Skeletal muscle tissue (tissue), 4 donors: ENCODE results near the gene MAPKAP1. TPM values are rescaled to one million over a fixed set of nuclear protein-coding genes. Genes with fewer than 3 reads are reported as not detected.

ENCODE experiments used
- H3K27ac ChIP-seq: one replicate; pipeline ENCODE4 v1.7.0; 2013; ENCODE audit warnings: mild to moderate bottlenecking, low read depth, low read length, inconsistent platforms
- H3K27me3 ChIP-seq, 3 donors: one replicate each; pipeline ENCODE4 v1.7.0; 2013; ENCODE audit warnings: low read length in 3 of 3; ENCODE audit not compliant: control insufficient read depth in 3 of 3, insufficient read depth in 3 of 3
- H3K36me3 ChIP-seq, 3 donors: one replicate each; pipeline ENCODE4 v1.7.0; 2013; ENCODE audit warnings: low read length in 3 of 3; ENCODE audit not compliant: control insufficient read depth in 3 of 3, insufficient read depth in 3 of 3
- H3K4me1 ChIP-seq, 3 donors: one replicate each; pipeline ENCODE4 v1.7.0; 2013; ENCODE audit warnings: low read length in 3 of 3, mild to moderate bottlenecking in 3 of 3; ENCODE audit not compliant: control insufficient read depth in 3 of 3, insufficient read depth in 3 of 3
- H3K4me3 ChIP-seq, 3 donors: one replicate each; pipeline ENCODE4 v1.7.0; 2013; ENCODE audit warnings: low read length in 3 of 3
- H3K9ac ChIP-seq, 3 donors: one replicate each; pipeline ENCODE4 v1.7.0; 2013; ENCODE audit warnings: low read length in 3 of 3, mild to moderate bottlenecking in 3 of 3, moderate library complexity in 2 of 3, low read depth in 1 of 3
- H3K9me3 ChIP-seq, 3 donors: one replicate each; pipeline ENCODE4 v1.7.0; 2013; ENCODE audit warnings: low read length in 3 of 3; ENCODE audit not compliant: control insufficient read depth in 3 of 3
- total RNA-seq: library from RNA; depleted of rRNA; stranded (reverse); fragments of >200 nt; gene quantifications from one replicate; pipeline ENCODE4 v1.2.3, GENCODE V29; 2014
- donor health status: Osteomylitis.

Gene MAPKAP1
- total RNA-seq, 1 donor from 2014 or later, result 44.9 TPM

DNA sequence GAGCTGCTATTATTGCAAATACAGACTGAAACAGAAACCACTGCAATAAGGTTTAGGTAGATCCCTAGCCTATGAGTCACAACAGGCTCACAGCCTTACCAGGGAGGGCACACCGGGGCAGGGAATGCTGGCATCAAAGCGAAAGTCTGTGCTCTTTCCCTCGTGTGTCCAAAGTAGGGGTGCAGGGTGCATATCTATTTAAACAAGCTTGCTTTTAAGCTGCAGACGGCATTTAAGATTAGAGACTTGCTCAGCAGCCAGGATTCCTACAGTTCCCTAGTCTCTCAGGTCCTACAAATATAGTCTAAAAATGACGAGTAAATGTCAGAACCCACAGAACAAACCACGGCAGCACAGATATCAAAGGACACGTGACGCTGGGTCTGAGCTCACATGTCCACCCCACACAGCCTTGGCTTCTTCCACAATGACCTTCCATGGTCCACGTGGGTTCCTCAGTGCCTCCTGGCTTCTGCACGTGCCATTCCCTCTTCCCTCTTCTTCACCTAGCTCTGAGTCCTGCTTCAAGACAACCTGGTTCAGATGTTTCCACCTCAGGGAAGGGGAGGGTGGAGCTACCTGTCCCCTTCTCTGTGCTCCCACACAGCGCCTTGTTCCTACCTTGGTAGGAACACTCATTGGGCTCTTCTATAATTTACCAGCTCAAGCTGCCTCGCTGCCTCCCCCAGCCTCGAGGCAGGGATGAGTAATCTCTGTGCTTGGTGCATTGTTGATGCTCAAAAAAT is 193.2 kb downstream of the MAPKAP1 start:
- Histone ChIP-seq H3K9ac (peak overlapping the region in 2 of 3 donors; percentile 8 to 60), H3K4me3 (peak overlapping the region; percentile 33 to 63 (median 54)), H3K27me3 (no peaks in the 10 kb centered on the region), H3K27ac (no peak overlapping the region), H3K4me1 (peaks cover 15 to 32% (median 31%) of the 10 kb centered on the region in 3 donors), H3K9me3 (no peaks in the 10 kb centered on the region), H3K36me3 (no peaks in the 10 kb centered on the region)

DNA sequence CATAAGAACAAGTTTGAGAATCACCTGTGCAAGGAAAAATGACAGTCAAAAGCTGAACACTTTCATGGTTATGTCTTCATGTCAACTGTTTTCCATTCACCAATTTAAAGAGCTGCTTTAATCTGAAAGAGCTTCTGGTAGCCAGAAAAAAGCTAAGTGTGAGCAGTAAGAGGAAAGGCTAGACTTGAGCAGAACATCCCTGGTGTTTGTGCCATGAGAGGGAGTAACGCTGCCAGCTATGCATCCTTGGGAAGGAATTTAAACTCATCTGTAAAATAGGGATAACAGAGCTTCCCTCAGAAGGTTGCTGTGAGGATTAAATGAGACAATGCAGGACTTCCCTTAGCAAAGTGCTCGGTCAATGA is 193.7 kb downstream of the MAPKAP1 start:
- Histone ChIP-seq H3K4me3 (peak overlapping the region; percentile 33 to 63 (median 54)), H3K9ac (peak overlapping the region in 2 of 3 donors; percentile 8 to 60), H3K36me3 (no peaks in the 10 kb centered on the region), H3K4me1 (peaks cover 15 to 32% (median 31%) of the 10 kb centered on the region in 3 donors), H3K27ac (no peak overlapping the region), H3K27me3 (no peaks in the 10 kb centered on the region), H3K9me3 (no peaks in the 10 kb centered on the region)

DNA sequence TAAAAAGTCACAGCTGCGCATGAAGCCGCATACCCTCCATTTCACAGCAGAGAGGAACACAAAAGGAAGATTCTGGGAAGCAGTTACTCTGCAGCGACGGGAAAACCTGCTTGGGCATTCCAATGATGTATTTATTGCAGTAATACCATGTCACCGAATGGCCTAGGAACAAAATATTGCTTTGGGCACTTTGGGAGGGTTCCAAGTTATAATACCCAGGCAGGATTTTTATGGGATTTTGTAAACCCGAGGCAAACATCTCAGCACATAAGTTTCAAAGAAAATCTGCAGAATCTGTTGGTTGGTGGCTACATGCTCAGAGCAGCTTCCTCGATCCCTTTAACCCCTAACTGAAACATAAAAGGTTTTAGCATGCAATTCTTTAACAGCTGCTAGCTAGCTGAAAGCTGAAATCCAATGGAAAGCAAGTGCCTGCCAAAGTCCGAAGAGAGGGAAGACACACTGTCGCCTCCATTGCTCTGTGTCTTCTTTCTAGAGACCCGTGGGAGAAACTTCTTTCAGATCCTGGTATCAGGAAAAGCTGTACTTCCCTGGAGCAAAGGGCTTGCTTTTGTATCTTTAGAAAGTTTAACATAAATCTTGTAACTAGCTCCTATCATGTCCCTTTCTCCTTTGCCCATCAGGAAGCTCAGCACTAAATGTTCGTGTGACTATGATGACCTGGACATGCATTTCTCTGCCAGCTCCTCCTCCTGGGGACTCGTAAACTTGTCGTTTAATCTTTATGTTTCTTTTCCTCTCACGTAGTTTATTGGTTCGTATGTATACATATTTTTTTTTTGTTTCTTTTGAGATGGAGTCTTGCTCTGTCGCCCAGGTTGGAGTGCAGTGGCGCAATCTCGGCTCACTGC is 195.0 kb downstream of the MAPKAP1 start:
- Histone ChIP-seq H3K4me3 (no peak overlapping the region), H3K36me3 (peaks cover 0 to 3% (median 0%) of the 10 kb centered on the region in 3 donors), H3K4me1 (peaks cover 15 to 32% (median 31%) of the 10 kb centered on the region in 3 donors), H3K27ac (no peak overlapping the region), H3K27me3 (no peaks in the 10 kb centered on the region), H3K9me3 (no peaks in the 10 kb centered on the region), H3K9ac (peak overlapping the region in 1 of 3 donors; percentile 10)

DNA sequence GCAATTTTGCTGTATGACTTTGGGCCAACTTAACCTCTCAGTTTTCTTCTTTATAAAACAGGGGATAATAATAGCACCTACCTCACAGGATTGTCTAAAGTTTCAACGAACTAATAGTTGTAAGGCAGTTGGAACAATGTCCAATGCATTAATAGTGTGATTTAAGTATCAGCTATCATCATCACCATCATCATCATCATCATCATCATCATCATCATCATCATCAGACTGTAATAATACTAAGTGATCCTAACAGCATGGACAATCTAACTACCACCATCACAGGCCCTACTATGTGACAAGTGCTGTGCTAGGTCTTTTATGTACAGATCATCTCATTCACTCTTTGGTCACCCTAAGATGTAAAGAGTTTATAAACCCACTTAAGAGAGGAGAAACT is 196.0 kb downstream of the MAPKAP1 start:
- H3K27ac ChIP-seq, result no peak overlapping the region
- H3K27me3 ChIP-seq, result no peaks in the 10 kb centered on the region
- no peak overlapping the region for H3K9ac ChIP-seq
- peaks cover 0 to 3% (median 0%) of the 10 kb centered on the region in 3 donors for H3K36me3 ChIP-seq
- peaks cover 15 to 32% (median 31%) of the 10 kb centered on the region in 3 donors for H3K4me1 ChIP-seq
- no peaks in the 10 kb centered on the region for H3K9me3 ChIP-seq
- H3K4me3 ChIP-seq, result no peak overlapping the region

DNA sequence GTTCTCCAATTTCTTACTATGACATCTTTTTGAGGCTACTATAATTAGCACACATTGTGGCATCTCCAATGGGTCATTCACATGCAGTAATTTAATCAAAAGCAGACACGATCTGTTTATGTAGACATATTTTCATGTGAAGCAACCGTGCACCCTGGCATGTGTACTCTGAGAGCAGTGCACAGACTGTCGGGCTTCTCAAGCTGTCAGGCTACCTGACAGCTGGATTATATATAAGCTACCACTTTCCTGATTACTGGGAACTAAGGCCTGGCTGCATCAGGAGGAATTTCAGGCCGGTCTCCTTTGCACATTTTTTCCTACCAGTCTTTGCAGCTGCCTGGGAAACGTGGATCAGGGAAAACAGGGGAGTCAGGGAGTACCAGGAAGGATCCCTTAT is 197.5 kb downstream of the MAPKAP1 start:
- H3K4me3 ChIP-seq, result no peak overlapping the region
- no peak overlapping the region for H3K27ac ChIP-seq
- peaks cover 0 to 3% (median 0%) of the 10 kb centered on the region in 3 donors for H3K36me3 ChIP-seq
- H3K27me3 ChIP-seq, result no peaks in the 10 kb centered on the region
- H3K9me3 ChIP-seq, result no peaks in the 10 kb centered on the region
- H3K4me1 ChIP-seq, result peaks cover 15 to 32% (median 31%) of the 10 kb centered on the region in 3 donors
- peak overlapping the region in 1 of 3 donors; percentile 15 for H3K9ac ChIP-seq

DNA sequence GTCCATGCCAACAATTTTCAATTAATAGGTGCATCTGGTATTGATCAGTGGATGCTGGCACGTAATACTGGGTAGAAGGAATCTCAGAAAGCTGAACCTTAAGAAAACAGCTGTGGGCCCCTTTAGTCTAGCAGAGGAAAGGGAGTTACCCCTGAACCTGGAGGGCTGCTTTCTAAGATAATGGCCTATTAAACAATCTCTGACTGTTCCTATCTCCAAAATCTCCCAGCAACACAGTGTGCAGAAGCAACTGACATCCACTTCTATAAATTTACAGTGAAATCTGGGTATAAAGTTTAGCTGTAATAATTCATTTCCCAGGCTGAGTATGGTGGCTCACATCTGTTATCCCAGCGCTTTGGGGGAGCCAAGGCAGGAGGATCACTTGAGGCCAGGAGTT is 198.8 kb downstream of the MAPKAP1 start:
- Histone ChIP-seq H3K9ac (no peak overlapping the region), H3K36me3 (peaks cover 0 to 3% (median 0%) of the 10 kb centered on the region in 3 donors), H3K4me3 (no peak overlapping the region), H3K9me3 (no peaks in the 10 kb centered on the region), H3K4me1 (peaks cover 13 to 22% (median 22%) of the 10 kb centered on the region in 3 donors), H3K27me3 (no peaks in the 10 kb centered on the region), H3K27ac (no peak overlapping the region)

DNA sequence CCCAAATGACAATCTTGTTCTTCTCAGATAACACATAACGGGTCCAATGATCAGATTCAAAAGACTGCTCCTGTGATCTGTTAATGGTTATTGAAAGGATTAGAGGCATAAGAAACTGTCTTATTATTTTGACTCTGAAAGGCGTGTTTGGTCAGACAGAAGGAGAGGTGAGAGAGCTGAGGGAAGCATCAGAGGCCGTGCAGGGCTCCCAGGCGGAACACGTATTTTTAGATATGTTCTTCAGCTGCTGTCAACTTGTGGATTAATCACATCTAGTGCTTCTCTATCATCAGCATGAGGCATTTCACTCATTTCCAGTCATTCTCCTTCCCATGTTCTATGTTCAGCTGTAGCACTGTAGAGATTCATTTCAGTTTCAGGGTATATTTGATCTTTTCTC is 199.8 kb downstream of the MAPKAP1 start:
- Histone ChIP-seq H3K4me3 (no peak overlapping the region), H3K27ac (no peak overlapping the region), H3K27me3 (no peaks in the 10 kb centered on the region), H3K9ac (no peak overlapping the region), H3K36me3 (peaks cover 0 to 3% (median 0%) of the 10 kb centered on the region in 3 donors), H3K4me1 (peaks cover 13 to 18% (median 17%) of the 10 kb centered on the region in 3 donors), H3K9me3 (no peaks in the 10 kb centered on the region)

DNA sequence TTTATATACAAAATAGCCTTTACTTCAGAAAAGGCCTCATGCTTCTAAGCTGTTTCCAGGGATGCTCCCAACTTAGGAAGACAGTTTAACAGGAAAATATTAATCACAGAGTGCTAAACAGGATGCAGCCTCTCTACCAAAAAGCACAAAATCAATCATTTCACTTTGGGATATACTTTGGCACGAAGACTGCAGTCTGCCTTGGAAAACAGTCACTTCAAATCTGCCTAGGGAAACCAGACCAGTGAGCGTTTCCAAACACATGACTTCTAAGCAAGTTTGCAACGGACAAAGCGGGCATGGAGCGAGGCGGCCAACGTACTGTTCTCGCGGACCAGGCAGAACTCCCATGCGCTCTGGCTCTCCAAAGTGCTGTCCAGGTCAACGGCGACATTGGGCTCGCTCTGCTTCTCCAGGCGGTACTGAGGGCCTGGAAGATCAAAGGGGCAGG is 201.0 kb downstream of the MAPKAP1 start:
- H3K27ac ChIP-seq, result no peak overlapping the region
- H3K36me3 ChIP-seq, result peaks cover 0 to 3% (median 0%) of the 10 kb centered on the region in 3 donors

DNA sequence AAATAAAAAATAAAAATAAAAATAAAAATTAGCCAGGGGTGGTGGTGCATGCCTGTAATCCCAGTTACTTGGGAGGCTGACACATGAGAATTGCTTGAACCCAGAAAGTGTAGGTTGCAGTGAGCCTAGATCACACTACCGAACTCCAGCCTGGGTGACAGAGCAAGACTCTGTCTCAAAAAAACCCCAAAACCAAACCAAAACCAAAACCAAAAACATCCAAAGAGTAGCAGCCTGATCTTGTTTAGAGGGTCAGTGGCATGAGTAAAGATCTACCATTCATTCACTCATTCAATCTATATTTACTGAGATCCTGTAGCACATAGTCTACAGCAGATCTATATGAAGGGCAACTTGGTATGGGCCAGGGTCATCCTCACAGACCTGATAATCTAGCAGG is 202.4 kb downstream of the MAPKAP1 start:
- peaks cover 0 to 3% (median 0%) of the 10 kb centered on the region in 3 donors for H3K36me3 ChIP-seq
- no peak overlapping the region for H3K4me3 ChIP-seq
- no peaks in the 10 kb centered on the region for H3K9me3 ChIP-seq
- peaks cover 2 to 3% (median 3%) of the 10 kb centered on the region in 3 donors for H3K4me1 ChIP-seq
- no peaks in the 10 kb centered on the region for H3K27me3 ChIP-seq
- H3K27ac ChIP-seq, result no peak overlapping the region
- H3K9ac ChIP-seq, result no peak overlapping the region

More for the DNA sequence above, 201.0 kb downstream of the MAPKAP1 start:
- H3K4me3 ChIP-seq, result no peak overlapping the region
- peaks cover 9 to 14% (median 10%) of the 10 kb centered on the region in 3 donors for H3K4me1 ChIP-seq
- H3K9ac ChIP-seq, result no peak overlapping the region
- H3K27me3 ChIP-seq, result no peaks in the 10 kb centered on the region
- no peaks in the 10 kb centered on the region for H3K9me3 ChIP-seq
